CD4-positive, alpha-beta T cell (primary cell): ENCODE data around the gene CLEC16A. TPM values are rescaled to one million over a fixed set of nuclear protein-coding genes. Genes with fewer than 3 reads are reported as not detected.

ENCODE experiments used
- ATAC-seq: fragments of 200-7000 bp; cut with Tn5 transposase; one replicate; pipeline ENCODE4 v1.10.0; 2022; ENCODE audit warnings: mild to moderate bottlenecking; ENCODE audit not compliant: poor library complexity
- CTCF ChIA-PET: fragments of 350-600 bp; sonication (Branson Sonifier 250); formaldehyde crosslinking; loops from one replicate; lab custom pipeline; 2021; ENCODE audit warnings: antibody characterized with exemption, inconsistent platforms; lab: Charles Lee
- POLR2A ChIA-PET: fragments of 350-600 bp; sonication (Branson Sonifier 250); formaldehyde crosslinking; loops from one replicate; lab custom pipeline; 2021; ENCODE audit warnings: antibody characterized with exemption, inconsistent platforms; lab: Charles Lee
- DNase-seq, 14 experiments: peaks; one replicate each; pipeline ENCODE4 v3.0.0-alpha.2; 2013 to 2020; ENCODE audit warnings: mixed read lengths in 2 of 14
- H3K27ac ChIP-seq, 2 donors: one replicate each; pipeline versions ENCODE4 v1.5.1 to v1.7.0; 2013; ENCODE audit warnings: low read length in 2 of 2, low read depth in 1 of 2, mild to moderate bottlenecking in 1 of 2
- H3K27me3 ChIP-seq, 2 experiments: 1 replicate in 1 of 2; 2 replicates in 1 of 2; pipeline versions ENCODE4 v1.6.1 to v1.7.0; 2013; ENCODE audit warnings: low read length in 2 of 2, control low read depth in 1 of 2, mild to moderate bottlenecking in 1 of 2, moderate library complexity in 1 of 2; ENCODE audit not compliant: insufficient read depth in 2 of 2, control insufficient read depth in 1 of 2
- H3K36me3 ChIP-seq: one replicate; pipeline ENCODE4 v1.6.1; 2013; ENCODE audit warnings: low read length, control low read depth; ENCODE audit not compliant: insufficient read depth
- H3K4me1 ChIP-seq: one replicate; pipeline ENCODE4 v1.6.1; 2013; ENCODE audit warnings: low read length, control low read depth; ENCODE audit not compliant: insufficient read depth
- H3K4me3 ChIP-seq: one replicate; pipeline ENCODE4 v1.5.1; 2013; ENCODE audit warnings: mild to moderate bottlenecking, low read length, moderate library complexity
- H3K9me3 ChIP-seq, 2 experiments: 1 replicate in 1 of 2; 2 replicates in 1 of 2; pipeline versions ENCODE4 v1.6.1 to v1.7.0; 2013; ENCODE audit warnings: low read length in 2 of 2, mild to moderate bottlenecking in 2 of 2, control low read depth in 1 of 2, moderate library complexity in 1 of 2; ENCODE audit not compliant: control insufficient read depth in 1 of 2, insufficient read depth in 1 of 2
- H3K27ac Mint-ChIP-seq: one replicate; pipeline ENCODE4 v1.8.0; 2020; ENCODE audit warnings: mixed read lengths
- H3K27me3 Mint-ChIP-seq: one replicate; pipeline ENCODE4 v1.8.0; 2021; ENCODE audit warnings: mixed read lengths
- H3K36me3 Mint-ChIP-seq: one replicate; pipeline ENCODE4 v1.8.0; 2021; ENCODE audit warnings: low read depth, mixed read lengths
- H3K4me1 Mint-ChIP-seq: one replicate; pipeline ENCODE4 v1.8.0; 2021; ENCODE audit warnings: low read depth, mixed read lengths
- H3K4me3 Mint-ChIP-seq: one replicate; pipeline ENCODE4 v1.8.0; 2020; ENCODE audit warnings: mild to moderate bottlenecking, mixed read lengths
- H3K9me3 Mint-ChIP-seq: one replicate; pipeline ENCODE4 v1.8.0; 2020; ENCODE audit warnings: mixed read lengths
- CTCF ChIP-seq: fragments of 200-600 bp; IDR thresholded peaks from one replicate; pipeline ENCODE4 v1.8.0; 2022; ENCODE audit warnings: antibody characterized with exemption, mild to moderate bottlenecking
- intact Hi-C, 2 experiments: fragments of 100-400 bp; cut with DNase I in 1 of 2; cut with micrococcal nuclease in 1 of 2; formaldehyde crosslinking; loops; one replicate each; pipeline versions ENCODE4 v1.15.1 to v1.9.0; 2023 to 2025; cut with DNase I, micrococcal nuclease
- total RNA-seq, 174 experiments: library from RNA in 2 of 174; stranded (reverse) in 2 of 174; gene quantifications; one replicate each; pipeline ENCODE4 v1.2.3 and lab custom pipeline; 2021 to 2026

Gene CLEC16A
- total RNA-seq, 2 experiments from 2014 or later = 21.7 to 22.7 TPM

GRCh38 chr16:11173426-11173825 is 229.1 kb downstream of the CLEC16A start:
- CTCF ChIA-PET = no interaction called here
- no peak for DNase-seq
- TF ChIP-seq CTCF = no peak

GRCh38 chr16:11174141-11174540 is 229.8 kb downstream of the CLEC16A start:
- Mint-ChIP-seq H3K9me3 (no peaks in the 10 kb centered on the region), H3K4me3 (no peak overlapping the region), H3K27me3 (no peaks in the 10 kb centered on the region), H3K27ac (no peak overlapping the region), H3K4me1 (peaks cover 7% of the 10 kb centered on the region), H3K36me3 (peaks cover 36% of the 10 kb centered on the region)
- no peak for TF ChIP-seq CTCF
- no peak for ATAC-seq
- ChIA-PET CTCF (no interaction called here), POLR2A (no interaction called here)
- Histone ChIP-seq H3K27ac (no peak overlapping the region), H3K36me3 (peaks cover 18% of the 10 kb centered on the region), H3K27me3 (no peaks in the 10 kb centered on the region), H3K4me1 (no peaks in the 10 kb centered on the region), H3K9me3 (no peaks in the 10 kb centered on the region), H3K4me3 (no peak overlapping the region)
- intact Hi-C loops = loop anchor here in 1 of 2 experiments (10.0 kb wide), 1 partner anchor 271 kb away; no protein-coding TSS in a partner anchor
- no peak for DNase-seq

More at GRCh38 chr16:11173426-11173825, 229.1 kb downstream of the CLEC16A start:
- intact Hi-C loops = loop anchor here in 1 of 2 experiments (10.0 kb wide), 1 partner anchor 271 kb away; no protein-coding TSS in a partner anchor
- H3K27me3 ChIP-seq = no peaks in the 10 kb centered on the region
- no peak overlapping the region for H3K4me3 ChIP-seq
- H3K27me3 Mint-ChIP-seq = no peaks in the 10 kb centered on the region
- no peaks in the 10 kb centered on the region for H3K9me3 Mint-ChIP-seq
- peaks cover 16% of the 10 kb centered on the region for H3K36me3 ChIP-seq
- no peak overlapping the region for H3K27ac Mint-ChIP-seq
- ATAC-seq = no peak
- peaks cover 7% of the 10 kb centered on the region for H3K4me1 Mint-ChIP-seq
- H3K9me3 ChIP-seq = no peaks in the 10 kb centered on the region
- no peak overlapping the region for H3K27ac ChIP-seq
- H3K4me1 ChIP-seq = no peaks in the 10 kb centered on the region
- H3K4me3 Mint-ChIP-seq = no peak overlapping the region
- POLR2A ChIA-PET = no interaction called here
- peaks cover 30% of the 10 kb centered on the region for H3K36me3 Mint-ChIP-seq

GRCh38 chr16:11175106-11175786 is 230.9 kb downstream of the CLEC16A start:
- ChIA-PET CTCF (no interaction called here), POLR2A (no interaction called here)
- Histone ChIP-seq H3K4me1 (no peaks in the 10 kb centered on the region), H3K4me3 (no peak overlapping the region), H3K36me3 (peaks cover 18% of the 10 kb centered on the region), H3K9me3 (no peaks in the 10 kb centered on the region), H3K27me3 (no peaks in the 10 kb centered on the region), H3K27ac (no peak overlapping the region)
- no peak for ATAC-seq
- Mint-ChIP-seq H3K27ac (no peak overlapping the region), H3K36me3 (peaks cover 46% of the 10 kb centered on the region), H3K4me1 (peaks cover 7% of the 10 kb centered on the region), H3K4me3 (no peak overlapping the region), H3K27me3 (no peaks in the 10 kb centered on the region), H3K9me3 (no peaks in the 10 kb centered on the region)
- no peak for TF ChIP-seq CTCF
- intact Hi-C loops = loop anchor here in 1 of 2 experiments (10.0 kb wide), 1 partner anchor 270 kb away; no protein-coding TSS in a partner anchor
- no peak for DNase-seq
